ENCODE data around the gene ATP12A.

DNA sequence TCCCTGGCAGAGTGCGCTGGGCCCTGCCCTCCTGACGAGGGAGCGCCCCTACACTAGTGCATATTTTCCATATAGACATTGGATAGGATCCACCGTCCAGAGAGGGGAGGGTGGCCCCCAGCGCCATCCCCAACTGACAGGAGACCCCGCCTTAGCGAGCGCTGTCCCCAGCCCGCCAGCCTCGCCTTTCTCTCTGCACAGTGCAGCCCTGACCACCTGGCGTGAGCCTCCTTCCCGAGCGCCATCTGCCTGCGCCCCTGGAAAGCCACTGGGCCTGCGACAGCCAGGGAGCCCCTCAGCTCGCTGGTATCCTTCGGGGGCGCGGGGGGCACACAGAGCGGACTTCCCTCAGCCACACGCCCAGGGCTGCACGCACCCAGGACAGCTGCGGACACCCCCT lies 42.1 kb upstream of the ATP12A start:
- TF ChIP-seq, protein P1, sequence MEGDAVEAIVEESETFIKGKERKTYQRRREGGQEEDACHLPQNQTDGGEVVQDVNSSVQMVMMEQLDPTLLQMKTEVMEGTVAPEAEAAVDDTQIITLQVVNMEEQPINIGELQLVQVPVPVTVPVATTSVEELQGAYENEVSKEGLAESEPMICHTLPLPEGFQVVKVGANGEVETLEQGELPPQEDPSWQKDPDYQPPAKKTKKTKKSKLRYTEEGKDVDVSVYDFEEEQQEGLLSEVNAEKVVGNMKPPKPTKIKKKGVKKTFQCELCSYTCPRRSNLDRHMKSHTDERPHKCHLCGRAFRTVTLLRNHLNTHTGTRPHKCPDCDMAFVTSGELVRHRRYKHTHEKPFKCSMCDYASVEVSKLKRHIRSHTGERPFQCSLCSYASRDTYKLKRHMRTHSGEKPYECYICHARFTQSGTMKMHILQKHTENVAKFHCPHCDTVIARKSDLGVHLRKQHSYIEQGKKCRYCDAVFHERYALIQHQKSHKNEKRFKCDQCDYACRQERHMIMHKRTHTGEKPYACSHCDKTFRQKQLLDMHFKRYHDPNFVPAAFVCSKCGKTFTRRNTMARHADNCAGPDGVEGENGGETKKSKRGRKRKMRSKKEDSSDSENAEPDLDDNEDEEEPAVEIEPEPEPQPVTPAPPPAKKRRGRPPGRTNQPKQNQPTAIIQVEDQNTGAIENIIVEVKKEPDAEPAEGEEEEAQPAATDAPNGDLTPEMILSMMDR (IDR thresholded peaks at IDR 0.05): no peak
- no peak for TF ChIP-seq POLR2A (IDR thresholded peaks at IDR 0.05)
